ENCODE results near the gene RAB7B.
A peak's percentile ranks its signal among the peaks of the same experiment; 100 is the strongest.
"Not testable (repeated sequence)": the region's sequence is repeated elsewhere in the genome, so short reads cannot be mapped to it uniquely, and the experiment has no call there.

Gene RAB7B

GRCh38 chr1:206002871-206003801, at the start of gene RAB7B:
RAB7B (minus strand) TSS chr1:206003395; CDS start chr1:205994135, 9,260 bp downstream.
- peak; percentile 45 for DNase-seq (ENCODE audit: extremely low read depth, low read depth)
- no peak for TF ChIP-seq CTCF (IDR thresholded peaks at IDR 0.05; ENCODE audit: low read depth, low read length)

GRCh38 chr1:206052231-206052865, 49.2 kb upstream of the RAB7B start:
- not testable (repeated sequence) for DNase-seq (ENCODE audit: extremely low read depth, low read depth)

GRCh38 chr1:206050655-206051235, 47.5 kb upstream of the RAB7B start:
- no peak for DNase-seq (ENCODE audit: extremely low read depth, low read depth)
- no peak for TF ChIP-seq CTCF (IDR thresholded peaks at IDR 0.05; ENCODE audit: low read depth, low read length)

- no peak for TF ChIP-seq CTCF (IDR thresholded peaks at IDR 0.05; ENCODE audit: low read depth, low read length)
- DNase-seq (ENCODE audit: extremely low read depth, low read depth) = no peak
Measured at GRCh38 chr1:206049919-206050600, 46.9 kb upstream of the RAB7B start.

- DNase-seq (ENCODE audit: extremely low read depth, low read depth) = no peak
- no peak for TF ChIP-seq CTCF (IDR thresholded peaks at IDR 0.05; ENCODE audit: low read depth, low read length)
Measured at GRCh38 chr1:206049293-206049692, 46.1 kb upstream of the RAB7B start.

GRCh38 chr1:206048582-206048981, 45.4 kb upstream of the RAB7B start:
- TF ChIP-seq CTCF (IDR thresholded peaks at IDR 0.05; ENCODE audit: low read depth, low read length) = no peak
- DNase-seq (ENCODE audit: extremely low read depth, low read depth) = no peak

- TF ChIP-seq CTCF (IDR thresholded peaks at IDR 0.05; ENCODE audit: low read depth, low read length) = no peak
- no peak for DNase-seq (ENCODE audit: extremely low read depth, low read depth)
Measured at GRCh38 chr1:206047271-206047670, 44.1 kb upstream of the RAB7B start.
